H1 (cell line): ENCODE results near the gene ESR1. TPM values are rescaled to one million over a fixed set of nuclear protein-coding genes. Genes with fewer than 3 reads are reported as not detected.

Experiments
- CTCF ChIA-PET: fragments of 300-600 bp; sonication (Branson Sonifier 250); formaldehyde crosslinking; loops from one replicate; lab custom pipeline; 2021; ENCODE audit not compliant: partially characterized antibody; lab: Charles Lee
- POLR2A ChIA-PET: fragments of 300-600 bp; sonication (Branson Sonifier 250); formaldehyde crosslinking; loops from one replicate; lab custom pipeline; 2021; ENCODE audit warnings: inconsistent platforms; ENCODE audit not compliant: partially characterized antibody; lab: Charles Lee
- DNase-seq, 2 experiments: peaks; one replicate each; pipeline versions ENCODE4 v3.0.0 to v3.0.0-alpha.2; 2010 to 2022; ENCODE audit warnings: low spot score in 2 of 2, low read depth in 1 of 2, mixed read lengths in 1 of 2
- FAIRE-seq: peaks from 2 replicates; lab custom pipeline; 2011; peaks lifted over from hg19 to GRCh38; lab: Jason Lieb, UNC
- H2AFZ ChIP-seq: 2 replicates; pipeline ENCODE4 v1.8.1; 2012; ENCODE audit warnings: low read length, inconsistent platforms
- H2AK5ac ChIP-seq: 2 replicates; pipeline ENCODE4 v1.6.1; 2013; ENCODE audit warnings: low read depth, low read length
- H2BK120ac ChIP-seq: replicated peaks from 2 replicates; pipeline ENCODE3; 2013; ENCODE audit warnings: low read depth, low read length, inconsistent platforms
- H2BK12ac ChIP-seq: 2 replicates; pipeline ENCODE4 v1.6.1; 2013; ENCODE audit warnings: low read depth, low read length
- H2BK15ac ChIP-seq: 2 replicates; pipeline ENCODE4 v1.6.1; 2013; ENCODE audit warnings: low read length
- H2BK20ac ChIP-seq: 2 replicates; pipeline ENCODE4 v1.6.1; 2013; ENCODE audit warnings: low read length
- H2BK5ac ChIP-seq: 2 replicates; pipeline ENCODE4 v1.6.1; 2013; ENCODE audit warnings: low read depth, low read length
- H3K14ac ChIP-seq: 2 replicates; pipeline ENCODE4 v1.6.1; 2013; ENCODE audit warnings: inconsistent platforms; ENCODE audit not compliant: insufficient read length
- H3K18ac ChIP-seq: 2 replicates; pipeline ENCODE4 v1.6.1; 2013; ENCODE audit warnings: low read length; ENCODE audit errors: extremely low read depth
- H3K23ac ChIP-seq: 2 replicates; pipeline ENCODE4 v1.6.1; 2013; ENCODE audit warnings: inconsistent platforms; ENCODE audit not compliant: insufficient read length
- H3K23me2 ChIP-seq: 2 replicates; pipeline ENCODE4 v1.6.1; 2013; ENCODE audit warnings: low read depth, low read length
- H3K27ac ChIP-seq: 2 replicates; pipeline ENCODE4 v1.6.1; 2011; ENCODE audit warnings: low read depth, low read length, inconsistent platforms
- H3K27me3 ChIP-seq, 4 experiments: replicated peaks in 1 of 4; 1 replicate in 1 of 4; 2 replicates in 3 of 4; pipeline versions ENCODE4 v1.6.1 to v1.8.1; 2011 to 2013; ENCODE audit warnings: low read length in 3 of 4, mild to moderate bottlenecking in 3 of 4, inconsistent platforms in 2 of 4, mixed read lengths in 2 of 4, moderate library complexity in 1 of 4; ENCODE audit not compliant: control insufficient read depth in 3 of 4, insufficient read depth in 3 of 4; ENCODE audit errors: extremely low read depth in 1 of 4
- H3K36me3 ChIP-seq, 4 experiments: 2 replicates each; pipeline versions ENCODE4 v1.6.1 to v1.8.1; 2011 to 2013; ENCODE audit warnings: mild to moderate bottlenecking in 4 of 4, low read length in 3 of 4, moderate library complexity in 2 of 4, control low read depth in 1 of 4, inconsistent platforms in 1 of 4; ENCODE audit not compliant: insufficient read depth in 4 of 4, control insufficient read depth in 2 of 4
- H3K4ac ChIP-seq: replicated peaks from 2 replicates; pipeline ENCODE3; 2013; ENCODE audit warnings: low read length, low read depth, mixed read lengths, inconsistent platforms; ENCODE audit not compliant: insufficient read length
- H3K4me1 ChIP-seq, 4 experiments: replicated peaks in 1 of 4; 1 replicate in 1 of 4; 2 replicates in 3 of 4; pipeline versions ENCODE4 v1.6.1 to v1.8.1; 2011 to 2013; ENCODE audit warnings: low read length in 3 of 4, inconsistent platforms in 2 of 4, mixed read lengths in 1 of 4; ENCODE audit not compliant: insufficient read depth in 4 of 4, control insufficient read depth in 3 of 4
- H3K4me2 ChIP-seq, 2 experiments: 2 replicates each; pipeline versions ENCODE4 v1.6.1 to v1.8.1; 2011 to 2013; ENCODE audit warnings: low read depth in 2 of 2, low read length in 2 of 2, control low read depth in 1 of 2, inconsistent platforms in 1 of 2, mild to moderate bottlenecking in 1 of 2; ENCODE audit not compliant: insufficient read depth in 1 of 2
- H3K4me3 ChIP-seq, 4 experiments: fragments of 200-600, 300-600 bp in 1 of 4; sonication (generic), shearing (Covaris generic), sonication (Bioruptor Twin) in 1 of 4; 2 replicates each; pipeline versions ENCODE4 v1.5.1 to v1.8.1; 2011 to 2016; ENCODE audit warnings: low read length in 4 of 4, low read depth in 3 of 4, control low read depth in 2 of 4, inconsistent platforms in 2 of 4, mild to moderate bottlenecking in 2 of 4, mixed read lengths in 1 of 4, moderate library complexity in 1 of 4; ENCODE audit not compliant: insufficient read depth in 2 of 4; ENCODE audit errors: extremely low read depth in 1 of 4
- H3K56ac ChIP-seq: replicated peaks from 2 replicates; pipeline ENCODE3; 2013; ENCODE audit warnings: low read depth, mild to moderate bottlenecking, mixed read lengths, low read length, inconsistent platforms; ENCODE audit not compliant: insufficient read length
- H3K79me1 ChIP-seq: 2 replicates; pipeline ENCODE4 v1.6.1; 2013; ENCODE audit warnings: low read depth, low read length, control low read depth
- H3K79me2 ChIP-seq, 2 experiments: 2 replicates each; pipeline versions ENCODE4 v1.6.1 to v1.8.1; 2012 to 2013; ENCODE audit warnings: low read length in 2 of 2, mild to moderate bottlenecking in 2 of 2, inconsistent platforms in 1 of 2; ENCODE audit not compliant: insufficient read depth in 2 of 2, control insufficient read depth in 1 of 2
- H3K9ac ChIP-seq, 4 experiments: replicated peaks in 1 of 4; 1 replicate in 1 of 4; 2 replicates in 3 of 4; pipeline versions ENCODE4 v1.6.1 to v1.8.1; 2011 to 2013; ENCODE audit warnings: low read depth in 3 of 4, low read length in 3 of 4, control low read depth in 2 of 4, mild to moderate bottlenecking in 2 of 4, moderate library complexity in 2 of 4, inconsistent platforms in 1 of 4; ENCODE audit errors: extremely low read depth in 1 of 4
- H3K9me3 ChIP-seq, 2 experiments: 2 replicates each; pipeline versions ENCODE4 v1.6.1 to v1.8.1; 2012 to 2013; ENCODE audit warnings: mild to moderate bottlenecking in 2 of 2, moderate library complexity in 2 of 2, control low read depth in 1 of 2, inconsistent platforms in 1 of 2, low read depth in 1 of 2, low read length in 1 of 2, mixed read lengths in 1 of 2; ENCODE audit not compliant: insufficient read depth in 2 of 2
- H4K20me1 ChIP-seq, 2 experiments: replicated peaks in 1 of 2; 2 replicates each; pipeline versions ENCODE3 to v1.8.1; 2011 to 2013; ENCODE audit warnings: inconsistent platforms in 2 of 2, low read length in 2 of 2, mild to moderate bottlenecking in 1 of 2; ENCODE audit not compliant: insufficient read depth in 2 of 2, control insufficient read depth in 1 of 2
- H4K5ac ChIP-seq: 2 replicates; pipeline ENCODE4 v1.6.1; 2013; ENCODE audit warnings: low read length, low read depth, mixed read lengths, inconsistent platforms; ENCODE audit not compliant: insufficient read length
- H4K8ac ChIP-seq: 2 replicates; pipeline ENCODE4 v1.8.0; 2013; ENCODE audit warnings: mild to moderate bottlenecking, moderate library complexity, low read length, inconsistent platforms; ENCODE audit not compliant: insufficient read depth; ENCODE audit errors: extremely low read depth
- H4K91ac ChIP-seq: replicated peaks from 2 replicates; pipeline ENCODE3; 2013; ENCODE audit warnings: low read length, mixed read lengths, inconsistent platforms; ENCODE audit not compliant: insufficient read length
- BACH1 ChIP-seq: IDR thresholded peaks from 2 replicates; pipeline ENCODE4 v1.6.1; 2012; ENCODE audit warnings: low read length, improper control_type of control experiment
- CHD2 ChIP-seq: IDR thresholded peaks from 2 replicates; pipeline ENCODE4 v1.6.1; 2012; ENCODE audit warnings: low read length, improper control_type of control experiment
- CTBP2 ChIP-seq: IDR thresholded peaks from 2 replicates; pipeline ENCODE4 v1.7.0; 2011; ENCODE audit warnings: borderline replicate concordance, mild to moderate bottlenecking, moderate library complexity, mixed read lengths, low read length; ENCODE audit not compliant: insufficient read depth, insufficient read length
- HDAC6 ChIP-seq: IDR thresholded peaks from one replicate; pipeline ENCODE4 v1.7.1; 2012; ENCODE audit warnings: low read depth, mild to moderate bottlenecking, inconsistent platforms, low read length, moderate library complexity
- YY1 ChIP-seq: IDR thresholded peaks from 2 replicates; pipeline ENCODE4 v1.6.1; 2011; ENCODE audit warnings: low read depth, mild to moderate bottlenecking, low read length
- WGBS, 2 experiments: shearing (Covaris generic) in 1 of 2; methylation state at CpG; one replicate each; pipeline versions ENCODE4 v1.1.6 to v1.1.7; 2013 to 2015; ENCODE audit warnings: low lambda C conversion rate in 2 of 2, mixed read lengths in 2 of 2, inconsistent platforms in 1 of 2, low coverage in 1 of 2, missing lambda C conversion rate in 1 of 2; ENCODE audit not compliant: insufficient replicate concordance in 2 of 2, insufficient coverage in 1 of 2, insufficient read length in 1 of 2; ENCODE audit errors: extremely low coverage in 1 of 2, missing lambda C conversion rate in 1 of 2; 5-methylcytosine and 5-hydroxymethylcytosine counted together
- polyA plus RNA-seq, 7 experiments: library from polyadenylated mRNA; depleted of rRNA in 3 of 7; stranded (reverse) in 5 of 7; unstranded in 2 of 7; fragments of >200 nt in 5 of 7; fragments of 200-250 nt in 2 of 7; gene quantifications; 1 replicate in 5 of 7; 2 replicates in 1 of 7; 4 replicates in 1 of 7; pipeline versions ENCODE4 v1.2.1 to v1.2.3, GENCODE V29; 2011 to 2013; ENCODE audit warnings: missing spikeins in 2 of 7, mixed read lengths in 2 of 7
- total RNA-seq: library from RNA; stranded (reverse); fragmentation: NEBNext Ultra II Directional; extraction: Animal tissue kit (Norgen Biotek cat#: 25700); gene quantifications from 2 replicates; pipeline ENCODE4 v1.2.1, GENCODE V29; 2021

The ESR1 gene
- total and polyA plus RNA-seq, 2 of the 8 experiments (the other 6 are each of a cell fraction or from before 2014, with no cell fraction given) = 0.03 to 0.17 TPM

GRCh38 chr6:152004036-152004566 lies 196.6 kb downstream of the ESR1 start:
- TF ChIP-seq CHD2 (no peak), HDAC6 (no peak), YY1 (no peak), BACH1 (no peak), CTBP2 (no peak)
- no peak overlapping the region for H2BK12ac ChIP-seq
- POLR2A ChIA-PET = no interaction called here
- no peak overlapping the region for H2BK15ac ChIP-seq
- no peak overlapping the region for H3K27ac ChIP-seq
- H3K23ac ChIP-seq = no peak overlapping the region
- no peak overlapping the region for H3K9ac ChIP-seq
- H3K14ac ChIP-seq = no peak overlapping the region
- H3K27me3 ChIP-seq = no peaks in the 10 kb centered on the region
- no peaks in the 10 kb centered on the region for H3K79me1 ChIP-seq
- no peak for FAIRE-seq
- WGBS, 2 experiments = 86% methylated on average over 1 of the region's 1 CpG; no CpG with 5 or more reads in 1 of the 2 experiments
- no peak overlapping the region for H4K91ac ChIP-seq
- H3K18ac ChIP-seq = no peak overlapping the region
- no peak overlapping the region for H3K4me2 ChIP-seq
- H2AK5ac ChIP-seq = no peak overlapping the region
- H4K5ac ChIP-seq = no peak overlapping the region
- no peaks in the 10 kb centered on the region for H3K23me2 ChIP-seq
- H2BK20ac ChIP-seq = no peak overlapping the region
- H2BK5ac ChIP-seq = no peak overlapping the region
- H2BK120ac ChIP-seq = no peak overlapping the region
- no peaks in the 10 kb centered on the region for H3K79me2 ChIP-seq
- CTCF ChIA-PET = no interaction called here
- no peak overlapping the region for H3K4ac ChIP-seq
- no peaks in the 10 kb centered on the region for H3K36me3 ChIP-seq
- no peak overlapping the region for H4K8ac ChIP-seq
- H4K20me1 ChIP-seq = no peaks in the 10 kb centered on the region
- H3K4me1 ChIP-seq = no peaks in the 10 kb centered on the region
- no peak for DNase-seq
- no peaks in the 10 kb centered on the region for H3K9me3 ChIP-seq
- H3K56ac ChIP-seq = no peak overlapping the region
- H3K4me3 ChIP-seq = no peak overlapping the region
- H2AFZ ChIP-seq = no peak overlapping the region
